ENCODE data around the gene IFNL1.

GRCh38 chr19:39319892-39320248, 23.7 kb downstream of the IFNL1 start:
- TF ChIP-seq ZNF565 (CRISPR knock-in tag; conservative IDR thresholded peaks at IDR 0.05; ENCODE audit: low read depth) (no peak), TOX (CRISPR knock-in tag; IDR thresholded peaks at IDR 0.05; ENCODE audit: borderline replicate concordance) (no peak)

Measured in SK-N-SH treated with all-trans-retinoic acid at 6 μM for 48 hours (cell line).